ENCODE measurements around the gene MCTP1.

MCTP1 gene

GRCh38 chr5:95044096-95044495 lies 240.8 kb downstream of the MCTP1 start:
- Histone ChIP-seq H3K9me3 (ENCODE audit: low read length) (no peaks in the 10 kb centered on the region), H3K27me3 (ENCODE audit: control insufficient read depth in 1 of 2, insufficient read depth in 2 of 2, low read length in 2 of 2) (no peaks in the 10 kb centered on the region), H3K36me3 (ENCODE audit: insufficient read depth, low read length) (no peaks in the 10 kb centered on the region), H3K4me1 (ENCODE audit: insufficient read depth, low read length) (no peaks in the 10 kb centered on the region), H3K9ac (ENCODE audit: low read length) (no peak overlapping the region), H3K27ac (ENCODE audit: low read depth, low read length) (no peak overlapping the region), H3K4me3 (ENCODE audit: low read depth in 1 of 2, low read length in 2 of 2) (no peak overlapping the region)

- H3K9me3 ChIP-seq (ENCODE audit: low read length), result no peaks in the 10 kb centered on the region
- H3K4me1 ChIP-seq (ENCODE audit: insufficient read depth, low read length), result no peaks in the 10 kb centered on the region
- no peak overlapping the region for H3K27ac ChIP-seq (ENCODE audit: low read depth, low read length)
- H3K27me3 ChIP-seq (ENCODE audit: control insufficient read depth in 1 of 2, insufficient read depth in 2 of 2, low read length in 2 of 2), result no peaks in the 10 kb centered on the region
- H3K4me3 ChIP-seq (ENCODE audit: low read depth in 1 of 2, low read length in 2 of 2), result no peak overlapping the region
- H3K36me3 ChIP-seq (ENCODE audit: insufficient read depth, low read length), result no peaks in the 10 kb centered on the region
- no peak overlapping the region for H3K9ac ChIP-seq (ENCODE audit: low read length)
These were observed 241.2 kb downstream of the MCTP1 start for GRCh38 chr5:95043648-95044047.

GRCh38 chr5:95043234-95043633 lies 241.7 kb downstream of the MCTP1 start:
- H3K4me1 ChIP-seq (ENCODE audit: insufficient read depth, low read length), result no peaks in the 10 kb centered on the region
- no peaks in the 10 kb centered on the region for H3K36me3 ChIP-seq (ENCODE audit: insufficient read depth, low read length)
- no peak overlapping the region for H3K9ac ChIP-seq (ENCODE audit: low read length)
- H3K4me3 ChIP-seq (ENCODE audit: low read depth in 1 of 2, low read length in 2 of 2), result no peak overlapping the region
- no peaks in the 10 kb centered on the region for H3K9me3 ChIP-seq (ENCODE audit: low read length)
- no peak overlapping the region for H3K27ac ChIP-seq (ENCODE audit: low read depth, low read length)
- no peaks in the 10 kb centered on the region for H3K27me3 ChIP-seq (ENCODE audit: control insufficient read depth in 1 of 2, insufficient read depth in 2 of 2, low read length in 2 of 2)

- Histone ChIP-seq H3K36me3 (ENCODE audit: insufficient read depth, low read length) (no peaks in the 10 kb centered on the region), H3K27ac (ENCODE audit: low read depth, low read length) (no peak overlapping the region), H3K9me3 (ENCODE audit: low read length) (no peaks in the 10 kb centered on the region), H3K9ac (ENCODE audit: low read length) (no peak overlapping the region), H3K27me3 (ENCODE audit: control insufficient read depth in 1 of 2, insufficient read depth in 2 of 2, low read length in 2 of 2) (no peaks in the 10 kb centered on the region), H3K4me3 (ENCODE audit: low read depth in 1 of 2, low read length in 2 of 2) (no peak overlapping the region), H3K4me1 (ENCODE audit: insufficient read depth, low read length) (no peaks in the 10 kb centered on the region)
These were observed 242.9 kb downstream of the MCTP1 start for GRCh38 chr5:95042037-95042436.

GRCh38 chr5:95035891-95036685 lies 248.8 kb downstream of the MCTP1 start:
- no peaks in the 10 kb centered on the region for H3K9me3 ChIP-seq (ENCODE audit: low read length)
- H3K36me3 ChIP-seq (ENCODE audit: insufficient read depth, low read length), result no peaks in the 10 kb centered on the region
- H3K4me1 ChIP-seq (ENCODE audit: insufficient read depth, low read length), result no peaks in the 10 kb centered on the region
- H3K9ac ChIP-seq (ENCODE audit: low read length), result no peak overlapping the region
- no peak overlapping the region for H3K27ac ChIP-seq (ENCODE audit: low read depth, low read length)
- H3K27me3 ChIP-seq (ENCODE audit: control insufficient read depth in 1 of 2, insufficient read depth in 2 of 2, low read length in 2 of 2), result no peaks in the 10 kb centered on the region
- H3K4me3 ChIP-seq (ENCODE audit: low read depth in 1 of 2, low read length in 2 of 2), result no peak overlapping the region

GRCh38 chr5:95032801-95033200 lies 252.1 kb downstream of the MCTP1 start:
- Histone ChIP-seq H3K27ac (ENCODE audit: low read depth, low read length) (no peak overlapping the region), H3K4me1 (ENCODE audit: insufficient read depth, low read length) (no peaks in the 10 kb centered on the region), H3K9me3 (ENCODE audit: low read length) (no peaks in the 10 kb centered on the region), H3K36me3 (ENCODE audit: insufficient read depth, low read length) (no peaks in the 10 kb centered on the region), H3K27me3 (ENCODE audit: control insufficient read depth in 1 of 2, insufficient read depth in 2 of 2, low read length in 2 of 2) (no peaks in the 10 kb centered on the region), H3K4me3 (ENCODE audit: low read depth in 1 of 2, low read length in 2 of 2) (no peak overlapping the region), H3K9ac (ENCODE audit: low read length) (no peak overlapping the region)

- H3K4me3 ChIP-seq (ENCODE audit: low read depth in 1 of 2, low read length in 2 of 2), result no peak overlapping the region
- no peaks in the 10 kb centered on the region for H3K4me1 ChIP-seq (ENCODE audit: insufficient read depth, low read length)
- H3K9me3 ChIP-seq (ENCODE audit: low read length), result no peaks in the 10 kb centered on the region
- H3K9ac ChIP-seq (ENCODE audit: low read length), result no peak overlapping the region
- H3K27ac ChIP-seq (ENCODE audit: low read depth, low read length), result no peak overlapping the region
- H3K27me3 ChIP-seq (ENCODE audit: control insufficient read depth in 1 of 2, insufficient read depth in 2 of 2, low read length in 2 of 2), result no peaks in the 10 kb centered on the region
- H3K36me3 ChIP-seq (ENCODE audit: insufficient read depth, low read length), result no peaks in the 10 kb centered on the region
These were observed 255.1 kb downstream of the MCTP1 start for GRCh38 chr5:95029569-95030366.

- no peaks in the 10 kb centered on the region for H3K27me3 ChIP-seq (ENCODE audit: control insufficient read depth in 1 of 2, insufficient read depth in 2 of 2, low read length in 2 of 2)
- no peak overlapping the region for H3K9ac ChIP-seq (ENCODE audit: low read length)
- no peaks in the 10 kb centered on the region for H3K36me3 ChIP-seq (ENCODE audit: insufficient read depth, low read length)
- no peaks in the 10 kb centered on the region for H3K9me3 ChIP-seq (ENCODE audit: low read length)
- no peak overlapping the region for H3K27ac ChIP-seq (ENCODE audit: low read depth, low read length)
- H3K4me3 ChIP-seq (ENCODE audit: low read depth in 1 of 2, low read length in 2 of 2), result no peak overlapping the region
- no peaks in the 10 kb centered on the region for H3K4me1 ChIP-seq (ENCODE audit: insufficient read depth, low read length)
These were observed 257.1 kb downstream of the MCTP1 start for GRCh38 chr5:95027775-95028174.

GRCh38 chr5:95027151-95027721 lies 257.7 kb downstream of the MCTP1 start:
- Histone ChIP-seq H3K9ac (ENCODE audit: low read length) (no peak overlapping the region), H3K4me1 (ENCODE audit: insufficient read depth, low read length) (no peaks in the 10 kb centered on the region)

GRCh38 chr5:95026718-95027117 lies 258.2 kb downstream of the MCTP1 start:
- Histone ChIP-seq H3K27ac (ENCODE audit: low read depth, low read length) (no peak overlapping the region), H3K4me3 (ENCODE audit: low read depth in 1 of 2, low read length in 2 of 2) (no peak overlapping the region), H3K4me1 (ENCODE audit: insufficient read depth, low read length) (no peaks in the 10 kb centered on the region), H3K9ac (ENCODE audit: low read length) (no peak overlapping the region), H3K27me3 (ENCODE audit: control insufficient read depth in 1 of 2, insufficient read depth in 2 of 2, low read length in 2 of 2) (no peaks in the 10 kb centered on the region), H3K36me3 (ENCODE audit: insufficient read depth, low read length) (no peaks in the 10 kb centered on the region), H3K9me3 (ENCODE audit: low read length) (no peaks in the 10 kb centered on the region)

More at GRCh38 chr5:95027151-95027721, 257.7 kb downstream of the MCTP1 start:
- Histone ChIP-seq H3K36me3 (ENCODE audit: insufficient read depth, low read length) (no peaks in the 10 kb centered on the region), H3K9me3 (ENCODE audit: low read length) (no peaks in the 10 kb centered on the region), H3K27me3 (ENCODE audit: control insufficient read depth in 1 of 2, insufficient read depth in 2 of 2, low read length in 2 of 2) (no peaks in the 10 kb centered on the region), H3K4me3 (ENCODE audit: low read depth in 1 of 2, low read length in 2 of 2) (no peak overlapping the region), H3K27ac (ENCODE audit: low read depth, low read length) (no peak overlapping the region)

- no peak overlapping the region for H3K9ac ChIP-seq (ENCODE audit: low read length)
- no peak overlapping the region for H3K27ac ChIP-seq (ENCODE audit: low read depth, low read length)
- H3K4me1 ChIP-seq (ENCODE audit: insufficient read depth, low read length), result no peaks in the 10 kb centered on the region
- H3K4me3 ChIP-seq (ENCODE audit: low read depth in 1 of 2, low read length in 2 of 2), result no peak overlapping the region
- H3K36me3 ChIP-seq (ENCODE audit: insufficient read depth, low read length), result no peaks in the 10 kb centered on the region
- H3K27me3 ChIP-seq (ENCODE audit: control insufficient read depth in 1 of 2, insufficient read depth in 2 of 2, low read length in 2 of 2), result no peaks in the 10 kb centered on the region
- no peaks in the 10 kb centered on the region for H3K9me3 ChIP-seq (ENCODE audit: low read length)
These were observed 261.8 kb downstream of the MCTP1 start for GRCh38 chr5:95022967-95023695.

All from muscle layer of colon (tissue), 2 donors.